Esophagus squamous epithelium (tissue), 5 donors: Measurements from ENCODE around the gene UGT1A10. TPM values are rescaled to one million over a fixed set of nuclear protein-coding genes. Genes with fewer than 3 reads are reported as not detected.
"Not testable (repeated sequence)": the region's sequence is repeated elsewhere in the genome, so short reads cannot be mapped to it uniquely, and the experiment has no call there.

Source experiments
- DNase-seq: peaks from one replicate; lab custom pipeline; 2025; lab: John Stamatoyannopoulos, UW
- H3K27ac ChIP-seq, 4 donors: fragments of 200-600 bp; sonication (generic); one replicate each; pipeline ENCODE4 v1.5.1; 2016 to 2019; ENCODE audit warnings: mild to moderate bottlenecking in 1 of 4
- H3K27me3 ChIP-seq, 4 donors: fragments of 200-600 bp; sonication (generic); 1 replicate in 3 of 4; 2 replicates in 1 of 4; pipeline versions ENCODE4 v1.5.1 to v1.6.0; 2017 to 2021; ENCODE audit warnings: antibody characterized with exemption in 1 of 4
- H3K36me3 ChIP-seq, 3 donors: fragments of 200-600 bp; sonication (generic); one replicate each; pipeline ENCODE4 v1.5.1; 2016 to 2019
- H3K4me1 ChIP-seq, 3 donors: fragments of 200-600 bp; sonication (generic); one replicate each; pipeline ENCODE4 v1.5.1; 2017 to 2019
- H3K4me3 ChIP-seq, 4 donors: fragments of 200-600 bp; sonication (generic); 1 replicate in 3 of 4; 2 replicates in 1 of 4; pipeline ENCODE4 v1.5.1; 2016 to 2019; ENCODE audit warnings: mild to moderate bottlenecking in 2 of 4, moderate library complexity in 1 of 4
- H3K9me3 ChIP-seq, 3 donors: fragments of 200-600 bp; sonication (generic); one replicate each; pipeline ENCODE4 v1.5.1; 2016 to 2019
- POLR2A ChIP-seq, 4 donors: fragments of 450-650 bp; IDR thresholded peaks; one replicate each; pipeline ENCODE4 v1.6.1; 2017; ENCODE audit warnings: antibody characterized with exemption in 4 of 4, mild to moderate bottlenecking in 4 of 4, moderate library complexity in 3 of 4
- WGBS, 2 donors: methylation state at CpG; one replicate each; pipeline ENCODE4 v1.1.5; 2018; 5-methylcytosine and 5-hydroxymethylcytosine counted together
- intact Hi-C: fragments of 100-400 bp; cut with DNase I; formaldehyde crosslinking; loops from one replicate; pipeline ENCODE4 v1.15.0; 2022
- total RNA-seq, 4 donors: library from RNA; depleted of rRNA; stranded (reverse); fragments of >200 nt; gene quantifications; one replicate each; pipeline ENCODE4 v1.1.0, GENCODE V29; 2016
- TF ChIP-seq, protein P1 (sequence below), 6 experiments: fragments of 450-650 bp in 4 of 6; fragments of 200-600 bp in 2 of 6; sonication (generic) in 2 of 6; IDR thresholded peaks; one replicate each; pipeline ENCODE4 v1.5.1; 2016 to 2019; ENCODE audit warnings: antibody characterized with exemption in 6 of 6, mild to moderate bottlenecking in 4 of 6, moderate library complexity in 4 of 6
- donor health status: DM: yes; HTN: yes; CAD: no.

The UGT1A10 gene
- total RNA-seq, 4 donors from 2014 or later: 12.4 to 45.0 (median 23.9) TPM

DNA sequence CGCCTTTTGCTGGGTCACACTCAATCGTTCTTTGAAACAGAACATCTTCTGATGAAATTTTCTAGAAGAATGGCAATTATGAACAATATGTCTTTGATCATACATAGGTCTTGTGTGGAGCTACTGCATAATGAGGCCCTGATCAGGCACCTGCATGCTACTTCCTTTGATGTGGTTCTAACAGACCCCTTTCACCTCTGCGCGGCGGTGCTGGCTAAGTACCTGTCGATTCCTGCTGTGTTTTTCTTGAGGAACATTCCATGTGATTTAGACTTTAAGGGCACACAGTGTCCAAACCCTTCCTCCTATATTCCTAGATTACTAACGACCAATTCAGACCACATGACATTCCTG lies 77.0 kb downstream of the UGT1A10 start:
- Histone ChIP-seq H3K4me1 (peaks cover 0 to 23% (median 4%) of the 10 kb centered on the region in 3 donors), H3K27ac (no peak overlapping the region), H3K27me3 (peaks cover 0 to 4% (median 0%) of the 10 kb centered on the region in 4 donors), H3K9me3 (no peaks in the 10 kb centered on the region), H3K36me3 (no peaks in the 10 kb centered on the region), H3K4me3 (no peak overlapping the region)
- no peak for DNase-seq
- 69 to 79% methylated on average over 7 of the region's 7 CpGs for WGBS, 2 donors
- TF ChIP-seq, protein P1, sequence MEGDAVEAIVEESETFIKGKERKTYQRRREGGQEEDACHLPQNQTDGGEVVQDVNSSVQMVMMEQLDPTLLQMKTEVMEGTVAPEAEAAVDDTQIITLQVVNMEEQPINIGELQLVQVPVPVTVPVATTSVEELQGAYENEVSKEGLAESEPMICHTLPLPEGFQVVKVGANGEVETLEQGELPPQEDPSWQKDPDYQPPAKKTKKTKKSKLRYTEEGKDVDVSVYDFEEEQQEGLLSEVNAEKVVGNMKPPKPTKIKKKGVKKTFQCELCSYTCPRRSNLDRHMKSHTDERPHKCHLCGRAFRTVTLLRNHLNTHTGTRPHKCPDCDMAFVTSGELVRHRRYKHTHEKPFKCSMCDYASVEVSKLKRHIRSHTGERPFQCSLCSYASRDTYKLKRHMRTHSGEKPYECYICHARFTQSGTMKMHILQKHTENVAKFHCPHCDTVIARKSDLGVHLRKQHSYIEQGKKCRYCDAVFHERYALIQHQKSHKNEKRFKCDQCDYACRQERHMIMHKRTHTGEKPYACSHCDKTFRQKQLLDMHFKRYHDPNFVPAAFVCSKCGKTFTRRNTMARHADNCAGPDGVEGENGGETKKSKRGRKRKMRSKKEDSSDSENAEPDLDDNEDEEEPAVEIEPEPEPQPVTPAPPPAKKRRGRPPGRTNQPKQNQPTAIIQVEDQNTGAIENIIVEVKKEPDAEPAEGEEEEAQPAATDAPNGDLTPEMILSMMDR (IDR thresholded peaks at IDR 0.05): no peak
- TF ChIP-seq POLR2A (IDR thresholded peaks at IDR 0.05): no peak
- intact Hi-C loops: loop anchor here (10.0 kb wide), 1 partner anchor 238 kb away; no protein-coding TSS in a partner anchor

DNA sequence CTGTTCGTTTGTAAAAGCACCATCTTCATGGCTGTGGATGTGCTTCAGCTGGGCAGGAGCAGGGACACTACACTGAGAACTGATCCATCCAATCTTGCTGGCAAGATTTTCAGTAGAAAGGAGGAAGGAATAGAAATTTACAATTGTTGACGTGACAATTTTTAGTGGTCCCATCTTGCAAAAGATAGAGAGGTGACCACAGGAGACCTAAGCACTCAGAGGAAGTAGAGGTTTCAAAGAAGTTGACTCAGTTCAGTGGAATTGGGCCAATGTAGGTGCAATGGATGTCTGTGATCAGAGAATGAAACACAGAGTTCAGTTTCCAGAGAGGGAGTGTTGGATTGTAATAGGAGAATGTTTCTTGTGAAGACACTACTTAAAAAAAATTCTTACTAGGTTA lies 77.9 kb downstream of the UGT1A10 start:
- Histone ChIP-seq H3K4me3 (no peak overlapping the region), H3K4me1 (peaks cover 0 to 14% (median 0%) of the 10 kb centered on the region in 3 donors), H3K9me3 (no peaks in the 10 kb centered on the region), H3K27me3 (peaks cover 0 to 4% (median 0%) of the 10 kb centered on the region in 4 donors), H3K27ac (no peak overlapping the region), H3K36me3 (peaks cover 0 to 5% (median 0%) of the 10 kb centered on the region in 3 donors)
- TF ChIP-seq, protein P1 (IDR thresholded peaks at IDR 0.05): no peak
- TF ChIP-seq POLR2A (IDR thresholded peaks at IDR 0.05): no peak
- DNase-seq: no peak
- 54 to 68% methylated on average over 2 of the region's 2 CpGs for WGBS, 2 donors
- intact Hi-C loops: loop anchor here (10.0 kb wide), 1 partner anchor 239 kb away; no protein-coding TSS in a partner anchor

DNA sequence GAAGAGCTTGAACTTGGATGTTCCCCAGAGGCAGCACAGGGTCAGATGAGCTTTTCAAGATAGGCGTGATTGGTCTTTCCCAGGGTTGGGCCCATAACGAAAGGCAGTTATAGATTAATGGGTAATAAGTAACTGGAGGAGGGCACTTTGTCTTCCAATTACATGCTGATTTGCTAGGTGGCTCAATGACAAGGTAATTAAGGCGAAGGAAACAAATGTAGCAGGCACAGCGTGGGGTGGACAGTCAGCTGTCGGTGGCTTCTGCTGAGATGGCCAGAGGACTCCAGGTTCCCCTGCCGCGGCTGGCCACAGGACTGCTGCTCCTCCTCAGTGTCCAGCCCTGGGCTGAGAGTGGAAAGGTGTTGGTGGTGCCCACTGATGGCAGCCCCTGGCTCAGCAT lies 82.3 kb downstream of the UGT1A10 start, which contains the start of gene UGT1A4:
UGT1A4 (plus strand) TSS at position 185 of the 400 bp plus-strand sequence; CDS start at position 270, 85 bp downstream.
- no peaks in the 10 kb centered on the region for H3K9me3 ChIP-seq
- intact Hi-C loops: loop anchor here (10.0 kb wide), 1 partner anchor 244 kb away; no protein-coding TSS in a partner anchor
- H3K27me3 ChIP-seq: peaks cover 0 to 4% (median 0%) of the 10 kb centered on the region in 4 donors
- H3K4me1 ChIP-seq: no peaks in the 10 kb centered on the region
- no peak within 1 kb of the TSS for H3K4me3 ChIP-seq
- H3K27ac ChIP-seq: no peak within 1 kb of the TSS
- WGBS, 2 donors: 84 to 94% methylated on average over 7 of the region's 7 CpGs
- TF ChIP-seq, protein P1 (IDR thresholded peaks at IDR 0.05): no peak
- no peak for TF ChIP-seq POLR2A (IDR thresholded peaks at IDR 0.05)
- DNase-seq: no peak
- peaks cover 0 to 7% (median 0%) of the 10 kb centered on the region in 3 donors for H3K36me3 ChIP-seq

- no peak within 1 kb of the TSS for H3K4me3 ChIP-seq
- TF ChIP-seq POLR2A (IDR thresholded peaks at IDR 0.05): no peak
- TF ChIP-seq, protein P1 (IDR thresholded peaks at IDR 0.05): no peak
- no peak within 1 kb of the TSS for H3K27ac ChIP-seq
- intact Hi-C loops: no loop called here
- H3K27me3 ChIP-seq: no peaks in the 10 kb centered on the region
- H3K9me3 ChIP-seq: no peaks in the 10 kb centered on the region
- peaks cover 0 to 19% (median 0%) of the 10 kb centered on the region in 3 donors for H3K36me3 ChIP-seq
- 75 to 83% methylated on average over 7 to 8 of the region's 8 CpGs for WGBS, 2 donors
- no peaks in the 10 kb centered on the region for H3K4me1 ChIP-seq
- no peak for DNase-seq
Observed at GRCh38 chr2:233728723-233729301, 92.6 kb downstream of the UGT1A10 start, which contains the start of gene UGT1A3. TSS of gene UGT1A3 (plus strand) at chr2:233729042. CDS start at chr2:233729127, 85 bp downstream.

- H3K27me3 ChIP-seq, intact Hi-C loops, H3K27ac ChIP-seq, H3K4me3 ChIP-seq, H3K4me1 ChIP-seq, H3K9me3 ChIP-seq, DNase-seq: not testable (repeated sequence)
- H3K36me3 ChIP-seq: peaks cover 0 to 28% (median 0%) of the 10 kb centered on the region in 3 donors
- 88 to 91% methylated on average over 3 to 7 of the region's 14 CpGs for WGBS, 2 donors
Observed at GRCh38 chr2:233736868-233737653, 100.8 kb downstream of the UGT1A10 start.
